GM06990 (cell line): ENCODE data around the gene C4orf46.

Experiments used
- DNase-seq: peaks from one replicate; pipeline ENCODE4 v3.0.0-alpha.2; 2011; ENCODE audit not compliant: insufficient read length; ENCODE audit errors: extremely low read depth
- H3K27me3 ChIP-seq: replicated peaks from 2 replicates; pipeline ENCODE4 v1.6.0; 2011; ENCODE audit warnings: low read length; ENCODE audit not compliant: control insufficient read depth, insufficient read depth
- H3K36me3 ChIP-seq: 2 replicates; pipeline ENCODE4 v1.5.1; 2011; ENCODE audit warnings: low read length; ENCODE audit not compliant: control insufficient read depth, insufficient read depth
- H3K4me3 ChIP-seq: replicated peaks from 2 replicates; pipeline ENCODE4 v1.5.1; 2011; ENCODE audit warnings: low read depth, mild to moderate bottlenecking, control low read depth, low read length
- TF ChIP-seq, protein P1 (sequence below): IDR thresholded peaks from 2 replicates; pipeline ENCODE4 v1.5.1; 2011; ENCODE audit warnings: low read length, control low read depth, mild to moderate bottlenecking, inconsistent platforms; ENCODE audit not compliant: insufficient read depth, poor library complexity, severe bottlenecking

Gene C4orf46

GRCh38 chr4:158624889-158625478, 46.7 kb downstream of the C4orf46 start:
- DNase-seq: no peak
- TF ChIP-seq, protein P1, sequence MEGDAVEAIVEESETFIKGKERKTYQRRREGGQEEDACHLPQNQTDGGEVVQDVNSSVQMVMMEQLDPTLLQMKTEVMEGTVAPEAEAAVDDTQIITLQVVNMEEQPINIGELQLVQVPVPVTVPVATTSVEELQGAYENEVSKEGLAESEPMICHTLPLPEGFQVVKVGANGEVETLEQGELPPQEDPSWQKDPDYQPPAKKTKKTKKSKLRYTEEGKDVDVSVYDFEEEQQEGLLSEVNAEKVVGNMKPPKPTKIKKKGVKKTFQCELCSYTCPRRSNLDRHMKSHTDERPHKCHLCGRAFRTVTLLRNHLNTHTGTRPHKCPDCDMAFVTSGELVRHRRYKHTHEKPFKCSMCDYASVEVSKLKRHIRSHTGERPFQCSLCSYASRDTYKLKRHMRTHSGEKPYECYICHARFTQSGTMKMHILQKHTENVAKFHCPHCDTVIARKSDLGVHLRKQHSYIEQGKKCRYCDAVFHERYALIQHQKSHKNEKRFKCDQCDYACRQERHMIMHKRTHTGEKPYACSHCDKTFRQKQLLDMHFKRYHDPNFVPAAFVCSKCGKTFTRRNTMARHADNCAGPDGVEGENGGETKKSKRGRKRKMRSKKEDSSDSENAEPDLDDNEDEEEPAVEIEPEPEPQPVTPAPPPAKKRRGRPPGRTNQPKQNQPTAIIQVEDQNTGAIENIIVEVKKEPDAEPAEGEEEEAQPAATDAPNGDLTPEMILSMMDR: peak; percentile 74
- no peak overlapping the region for H3K4me3 ChIP-seq
- H3K36me3 ChIP-seq: no peaks in the 10 kb centered on the region
- H3K27me3 ChIP-seq: no peaks in the 10 kb centered on the region

GRCh38 chr4:158622251-158622650, 49.4 kb downstream of the C4orf46 start:
- DNase-seq: no peak
- TF ChIP-seq, protein P1: no peak
- Histone ChIP-seq H3K4me3 (no peak overlapping the region), H3K27me3 (no peaks in the 10 kb centered on the region), H3K36me3 (no peaks in the 10 kb centered on the region)

- Histone ChIP-seq H3K36me3 (no peaks in the 10 kb centered on the region), H3K27me3 (no peaks in the 10 kb centered on the region), H3K4me3 (no peak overlapping the region)
- peak; percentile 10 for DNase-seq
- TF ChIP-seq, protein P1: no peak
These were observed 50.0 kb downstream of the C4orf46 start for GRCh38 chr4:158621729-158622128.

DNA sequence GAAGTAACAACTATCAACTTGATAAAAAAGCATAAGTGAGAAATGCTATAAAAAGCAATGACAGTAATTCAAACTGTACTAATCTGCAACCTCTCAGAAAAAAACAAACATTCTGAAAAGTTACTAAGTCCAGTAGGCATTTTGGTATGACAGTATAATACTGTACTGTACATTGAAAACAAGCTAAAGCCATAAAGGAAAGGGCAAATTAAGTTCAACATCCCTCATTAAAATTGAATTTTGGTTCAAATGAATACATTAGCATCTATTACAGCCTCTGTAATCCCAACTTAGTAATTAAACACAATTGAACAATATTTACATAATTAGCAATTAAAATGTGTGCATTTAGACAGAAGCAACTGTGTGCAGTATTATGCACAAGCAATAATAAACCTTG, 53.7 kb downstream of the C4orf46 start:
- H3K4me3 ChIP-seq: no peak overlapping the region
- no peaks in the 10 kb centered on the region for H3K36me3 ChIP-seq
- DNase-seq: no peak
- H3K27me3 ChIP-seq: no peaks in the 10 kb centered on the region
- TF ChIP-seq, protein P1: no peak
